Measurements from ENCODE around the gene KLHL35.

KLHL35 gene

GRCh38 chr11:75441804-75442132 lies 8.8 kb upstream of the KLHL35 start:
- in situ Hi-C loops (cut with MboI; ENCODE audit: low pct_unique_long_range_greater_than_20kb, low sequenced_read_pairs, unreplicated experiment) = no loop called here
- TF ChIP-seq CTCF (IDR thresholded peaks at IDR 0.05; ENCODE audit: extremely low read depth, insufficient read depth, missing control alignments) = no peak
- DNase-seq (ENCODE audit: low spot score) = no peak

- no peak for TF ChIP-seq CTCF (IDR thresholded peaks at IDR 0.05; ENCODE audit: extremely low read depth, insufficient read depth, missing control alignments)
- DNase-seq (ENCODE audit: low spot score) = no peak
- in situ Hi-C loops (cut with MboI; ENCODE audit: low pct_unique_long_range_greater_than_20kb, low sequenced_read_pairs, unreplicated experiment) = no loop called here
Observed at GRCh38 chr11:75440960-75441803, 8.2 kb upstream of the KLHL35 start.

GRCh38 chr11:75439495-75440120 lies 6.6 kb upstream of the KLHL35 start:
- TF ChIP-seq CTCF (IDR thresholded peaks at IDR 0.05; ENCODE audit: extremely low read depth, insufficient read depth, missing control alignments) = no peak
- no peak for DNase-seq (ENCODE audit: low spot score)
- in situ Hi-C loops (cut with MboI; ENCODE audit: low pct_unique_long_range_greater_than_20kb, low sequenced_read_pairs, unreplicated experiment) = no loop called here

DNA sequence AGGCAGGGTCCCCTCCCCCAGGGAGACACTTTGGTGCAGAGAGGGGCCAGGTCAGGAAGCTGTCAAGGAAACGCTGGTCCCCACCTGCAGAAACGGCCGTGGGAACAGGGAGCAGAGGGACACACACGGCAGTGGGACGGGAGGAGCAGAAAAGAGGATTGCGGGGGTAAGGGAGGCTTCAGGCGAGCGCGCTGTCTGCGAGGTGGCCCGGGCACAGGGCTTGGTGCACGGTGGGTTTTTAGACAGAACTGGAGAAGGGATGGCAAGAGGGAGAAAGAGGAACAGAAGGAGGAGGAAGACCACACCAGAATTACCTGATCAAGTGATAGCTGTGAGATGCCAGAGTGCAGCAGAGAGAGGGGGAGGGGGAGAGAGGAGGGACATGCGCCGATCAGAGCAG lies 6.0 kb upstream of the KLHL35 start:
- in situ Hi-C loops (cut with MboI; ENCODE audit: low pct_unique_long_range_greater_than_20kb, low sequenced_read_pairs, unreplicated experiment) = no loop called here
- no peak for TF ChIP-seq CTCF (IDR thresholded peaks at IDR 0.05; ENCODE audit: extremely low read depth, insufficient read depth, missing control alignments)
- no peak for DNase-seq (ENCODE audit: low spot score)

GRCh38 chr11:75437966-75438659 lies 5.1 kb upstream of the KLHL35 start:
- in situ Hi-C loops (cut with MboI; ENCODE audit: low pct_unique_long_range_greater_than_20kb, low sequenced_read_pairs, unreplicated experiment) = no loop called here
- no peak for TF ChIP-seq CTCF (IDR thresholded peaks at IDR 0.05; ENCODE audit: extremely low read depth, insufficient read depth, missing control alignments)
- no peak for DNase-seq (ENCODE audit: low spot score)

DNA sequence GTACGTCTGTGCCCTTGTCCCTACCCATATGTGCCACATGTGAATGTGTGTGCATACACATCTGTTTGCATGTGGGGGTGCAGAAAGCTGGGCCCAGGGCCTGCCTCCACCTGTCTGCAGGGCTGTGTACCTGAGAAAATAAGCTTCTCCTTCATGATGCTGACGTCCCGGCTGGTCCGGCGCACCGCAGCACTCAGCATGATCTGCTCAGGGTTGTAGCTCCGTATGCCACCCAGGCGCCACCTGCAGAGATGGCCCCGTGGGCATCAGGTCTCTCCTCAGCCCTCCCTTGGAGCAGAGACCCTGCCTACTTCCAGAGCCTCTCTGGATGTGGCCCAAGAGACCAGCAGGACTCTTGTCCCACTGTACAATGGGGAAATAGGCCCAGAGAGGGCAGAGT lies 3.8 kb upstream of the KLHL35 start:
- TF ChIP-seq CTCF (IDR thresholded peaks at IDR 0.05; ENCODE audit: extremely low read depth, insufficient read depth, missing control alignments) = no peak
- no peak for DNase-seq (ENCODE audit: low spot score)
- in situ Hi-C loops (cut with MboI; ENCODE audit: low pct_unique_long_range_greater_than_20kb, low sequenced_read_pairs, unreplicated experiment) = no loop called here
